ENCODE data around the gene SIRT2.

SIRT2 gene

DNA sequence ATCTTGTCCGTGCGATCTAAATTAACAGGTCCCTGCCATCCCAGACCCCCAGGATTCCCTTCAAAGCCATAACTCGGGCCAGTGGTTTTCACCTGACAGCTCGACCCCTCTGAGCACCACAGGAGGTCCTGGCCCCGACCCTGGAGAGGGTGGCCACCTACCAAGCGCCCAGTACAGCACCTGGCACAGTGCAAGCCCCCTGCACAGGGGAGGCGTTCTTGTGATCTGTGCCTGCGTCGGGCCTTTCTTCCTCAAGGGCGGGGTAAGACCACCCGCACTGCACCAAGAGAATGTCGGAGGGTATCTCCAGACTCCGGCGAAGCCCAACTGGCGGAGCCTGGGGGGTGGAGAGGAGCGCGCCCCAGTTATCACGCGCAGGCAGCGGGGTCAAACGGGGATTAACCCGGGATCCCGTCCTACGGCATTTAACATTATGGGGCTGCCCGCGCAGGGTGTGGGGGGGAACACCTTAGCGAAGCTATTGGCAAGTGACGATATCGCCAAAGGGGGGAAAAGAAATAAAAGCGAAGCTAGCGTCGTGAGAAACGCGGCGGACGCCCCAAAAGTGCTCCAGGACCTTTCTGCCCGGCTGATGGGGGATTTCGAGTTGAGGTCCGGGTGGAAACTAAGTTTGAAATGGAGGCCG lies 48.3 kb downstream of the SIRT2 start:
- H3K27ac Mint-ChIP-seq = peak overlapping the region; percentile 97
- peaks cover 30% of the 10 kb centered on the region for H3K36me3 Mint-ChIP-seq (ENCODE audit: low read depth)
- no peaks in the 10 kb centered on the region for H3K9me3 Mint-ChIP-seq
- peak overlapping the region; percentile 99 for H3K4me3 Mint-ChIP-seq
- peaks cover 58% of the 10 kb centered on the region for H3K4me1 Mint-ChIP-seq (ENCODE audit: low read depth)
- H3K27me3 Mint-ChIP-seq = no peaks in the 10 kb centered on the region

DNA sequence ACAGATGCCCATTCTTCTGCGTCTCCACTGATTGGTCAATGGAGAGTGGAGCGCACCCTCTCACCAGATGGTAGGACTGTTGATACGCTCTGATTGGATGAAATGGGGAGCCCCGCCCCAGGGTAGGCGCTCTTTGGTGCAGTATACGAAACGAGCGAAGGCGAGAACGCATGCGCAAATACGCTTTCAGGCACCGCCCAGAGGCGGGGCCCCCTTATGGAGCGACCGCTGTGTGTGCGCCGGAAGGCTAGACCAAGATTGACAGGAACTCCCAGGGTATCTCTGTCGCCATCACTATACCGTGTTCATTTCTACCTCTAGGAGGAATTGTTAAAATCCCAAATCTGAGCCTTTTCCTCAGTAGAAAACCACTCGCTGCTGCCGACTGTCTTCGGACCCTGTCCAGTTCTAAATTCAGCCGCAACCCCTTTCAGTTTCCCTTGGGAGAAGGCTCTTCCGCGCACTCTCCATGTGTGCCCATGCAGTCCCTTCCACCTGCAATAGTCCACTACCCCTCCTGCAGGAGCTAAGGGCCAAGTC lies 48.9 kb downstream of the SIRT2 start:
- H3K27me3 Mint-ChIP-seq = no peaks in the 10 kb centered on the region
- H3K36me3 Mint-ChIP-seq (ENCODE audit: low read depth) = peaks cover 35% of the 10 kb centered on the region
- peaks cover 63% of the 10 kb centered on the region for H3K4me1 Mint-ChIP-seq (ENCODE audit: low read depth)
- no peaks in the 10 kb centered on the region for H3K9me3 Mint-ChIP-seq
- H3K4me3 Mint-ChIP-seq = peak overlapping the region; percentile 99
- peak overlapping the region; percentile 97 for H3K27ac Mint-ChIP-seq

DNA sequence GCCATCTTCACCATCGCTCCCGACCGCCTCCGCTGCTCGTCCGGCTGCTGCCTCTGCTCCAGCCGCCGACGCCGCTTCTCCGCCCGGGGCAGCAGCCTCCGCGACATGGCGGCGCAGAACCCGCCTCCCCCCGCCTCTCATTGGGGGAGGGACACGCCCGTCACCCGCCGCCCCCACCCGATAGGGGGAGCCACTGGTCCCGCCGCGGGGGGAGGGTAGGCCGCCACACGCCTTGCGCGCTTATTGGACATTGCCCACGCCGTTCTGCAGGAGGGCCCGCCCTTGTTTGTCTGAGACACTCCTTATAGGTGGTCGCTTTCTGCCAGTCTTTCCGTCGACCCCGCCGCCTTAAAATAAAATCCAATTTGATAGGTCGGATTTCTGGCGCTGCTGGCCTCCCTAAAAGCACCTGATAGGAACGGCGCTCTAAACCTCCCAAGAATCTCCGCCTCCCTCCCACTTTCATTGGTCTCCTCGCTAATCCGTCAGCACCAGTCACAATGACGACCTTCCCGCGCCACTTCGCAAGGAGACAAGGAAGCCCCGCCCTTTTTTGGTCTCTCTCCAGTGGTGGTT lies 49.5 kb downstream of the SIRT2 start, which contains the start of gene HNRNPL:
Gene HNRNPL, minus strand, starts transcription at position 127 of the 576 bp plus-strand sequence. Its CDS starts 20 bp downstream, at position 107.
- Mint-ChIP-seq H3K4me1 (ENCODE audit: low read depth) (peaks cover 66% of the 10 kb centered on the region), H3K36me3 (ENCODE audit: low read depth) (peaks cover 41% of the 10 kb centered on the region), H3K27ac (peak within 1 kb of the TSS; percentile 97), H3K4me3 (peak within 1 kb of the TSS; percentile 99), H3K9me3 (no peaks in the 10 kb centered on the region), H3K27me3 (no peaks in the 10 kb centered on the region)

DNA sequence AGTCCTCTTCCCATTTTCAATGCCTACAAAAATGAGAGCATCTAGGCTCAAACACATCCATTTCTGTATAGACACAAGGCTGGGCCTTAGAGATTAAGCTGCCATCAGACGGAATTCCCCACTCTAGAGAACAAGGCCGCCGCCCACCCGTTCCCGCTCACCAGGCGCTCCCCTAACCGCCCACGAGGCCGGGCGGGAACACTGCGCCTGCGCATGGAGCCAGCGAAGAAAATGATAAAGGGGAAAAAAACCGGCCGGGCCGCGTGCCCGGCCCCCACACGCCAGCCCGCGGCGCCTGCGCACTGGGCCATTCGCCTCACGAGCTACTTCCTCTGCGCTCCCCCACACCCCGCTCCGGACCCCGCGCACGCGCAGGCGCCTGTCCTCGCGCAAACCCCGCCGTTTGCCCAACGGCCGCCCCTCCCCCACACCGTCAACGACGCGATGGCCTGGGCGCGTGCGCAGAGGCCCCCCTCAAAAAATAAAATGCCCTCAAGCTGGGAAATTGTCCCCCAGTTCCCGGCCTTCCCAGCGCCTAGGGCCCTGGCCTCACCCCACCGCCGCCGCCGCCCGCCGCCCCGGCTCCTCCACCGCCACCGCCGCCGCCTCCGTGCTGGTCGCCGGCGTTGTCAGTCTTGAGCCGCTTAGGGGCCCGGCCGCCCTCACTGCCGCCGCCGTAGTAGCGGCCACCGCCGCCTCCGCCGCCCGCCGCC lies 50.1 kb downstream of the SIRT2 start:
- peaks cover 47% of the 10 kb centered on the region for H3K36me3 Mint-ChIP-seq (ENCODE audit: low read depth)
- peaks cover 71% of the 10 kb centered on the region for H3K4me1 Mint-ChIP-seq (ENCODE audit: low read depth)

DNA sequence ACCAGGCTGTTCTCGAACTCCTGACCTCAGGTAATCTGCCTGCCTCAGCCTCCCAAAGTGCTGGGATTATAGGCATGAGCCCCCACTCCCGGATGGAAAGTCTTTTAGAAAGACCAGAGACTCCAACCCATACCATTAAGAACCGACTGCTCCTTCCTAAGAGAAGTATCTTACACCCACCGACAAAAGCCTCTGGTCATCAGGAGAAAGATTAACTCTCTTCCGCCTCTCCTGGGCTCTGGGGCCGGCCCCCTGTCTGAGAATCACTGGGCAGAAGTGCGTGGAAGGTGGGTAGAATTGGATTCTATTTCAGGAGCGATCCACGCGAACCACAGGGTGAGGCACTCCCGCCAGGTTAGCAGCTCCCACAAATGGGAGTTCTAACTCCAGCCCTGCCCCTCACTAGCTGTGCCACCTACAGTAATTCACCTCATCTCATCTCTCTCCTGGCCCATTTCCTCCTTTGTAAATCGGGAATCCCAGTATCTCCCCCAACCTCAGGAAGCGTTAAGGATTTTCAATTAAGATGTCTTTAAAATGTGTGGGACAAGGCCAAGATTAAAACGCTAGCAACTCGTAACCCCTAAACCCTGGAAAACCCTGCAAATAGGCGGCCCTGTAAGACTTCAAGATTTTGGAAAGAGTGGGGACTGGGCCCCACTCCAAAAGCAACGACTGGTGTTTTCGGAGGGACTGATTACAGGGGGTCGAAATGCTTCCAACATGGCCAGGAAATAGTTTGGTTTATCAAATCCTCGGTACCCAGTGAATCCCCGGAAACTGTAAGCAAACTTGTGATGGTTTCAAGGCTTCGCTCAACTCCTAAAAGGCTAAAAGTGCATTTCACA lies 50.9 kb downstream of the SIRT2 start:
- Mint-ChIP-seq H3K4me3 (peak overlapping the region; percentile 99), H3K27me3 (no peaks in the 10 kb centered on the region), H3K27ac (peak overlapping the region; percentile 97), H3K4me1 (ENCODE audit: low read depth) (peaks cover 75% of the 10 kb centered on the region), H3K36me3 (ENCODE audit: low read depth) (peaks cover 55% of the 10 kb centered on the region), H3K9me3 (no peaks in the 10 kb centered on the region)

More for the DNA sequence above, 50.1 kb downstream of the SIRT2 start:
- Mint-ChIP-seq H3K4me3 (peak overlapping the region; percentile 99), H3K27ac (peak overlapping the region; percentile 97), H3K27me3 (no peaks in the 10 kb centered on the region), H3K9me3 (no peaks in the 10 kb centered on the region)

DNA sequence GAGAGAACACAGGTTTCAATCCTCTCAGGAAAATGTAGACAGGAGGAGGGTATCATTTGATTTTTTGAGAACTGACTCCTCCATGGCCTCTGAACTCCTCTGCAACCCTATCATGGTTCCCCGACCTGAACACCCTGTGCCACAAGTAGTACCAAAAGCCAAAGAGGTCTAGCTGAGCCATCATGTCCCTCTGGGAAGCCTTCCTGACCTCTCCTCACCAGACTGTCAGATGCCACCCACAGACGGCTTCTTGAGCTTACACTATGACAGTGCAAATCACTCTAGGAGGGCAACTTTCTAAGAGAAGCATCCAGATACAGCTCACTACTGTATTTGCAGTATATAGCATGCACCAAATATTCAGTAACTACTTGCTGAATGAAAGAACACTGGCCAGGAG lies 53.3 kb downstream of the SIRT2 start:
- H3K27me3 Mint-ChIP-seq = no peaks in the 10 kb centered on the region
- peaks cover 85% of the 10 kb centered on the region for H3K4me1 Mint-ChIP-seq (ENCODE audit: low read depth)
- H3K9me3 Mint-ChIP-seq = no peaks in the 10 kb centered on the region
- peaks cover 79% of the 10 kb centered on the region for H3K36me3 Mint-ChIP-seq (ENCODE audit: low read depth)
- peak overlapping the region; percentile 89 for H3K27ac Mint-ChIP-seq
- peak overlapping the region; percentile 52 for H3K4me3 Mint-ChIP-seq

DNA sequence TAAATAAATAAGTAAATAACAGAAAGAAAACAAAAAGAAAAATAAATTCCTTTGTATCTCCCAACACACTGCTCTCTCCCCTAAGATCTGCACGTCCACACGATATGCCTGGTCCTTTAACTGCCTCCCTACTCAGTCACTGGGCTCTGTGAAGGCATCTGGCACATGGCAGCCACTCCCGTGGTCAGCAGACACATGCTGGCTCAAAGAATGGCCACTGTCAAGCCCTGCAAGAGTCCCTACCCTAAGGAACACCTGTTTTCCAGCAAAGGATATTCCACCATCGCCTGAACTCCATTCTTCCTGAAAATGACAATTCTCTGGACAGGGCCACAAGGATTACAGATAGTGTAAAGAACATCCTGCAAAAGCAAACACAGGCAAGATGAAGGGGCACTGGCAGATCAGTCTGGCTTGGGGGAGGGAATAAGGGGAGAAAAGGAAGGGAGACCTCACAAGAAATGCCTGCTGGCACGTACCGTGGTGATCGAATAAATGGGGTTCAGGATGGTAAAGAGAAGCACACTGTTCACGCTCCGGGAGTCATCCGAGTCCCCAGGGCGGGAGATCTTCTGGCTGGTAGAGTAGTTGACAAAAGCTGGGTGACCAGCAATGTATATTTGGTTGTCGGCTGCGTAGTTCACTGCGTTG lies 53.9 kb downstream of the SIRT2 start:
- H3K4me1 Mint-ChIP-seq (ENCODE audit: low read depth) = peaks cover 87% of the 10 kb centered on the region
- peak overlapping the region; percentile 52 for H3K4me3 Mint-ChIP-seq
- peaks cover 85% of the 10 kb centered on the region for H3K36me3 Mint-ChIP-seq (ENCODE audit: low read depth)
- no peaks in the 10 kb centered on the region for H3K9me3 Mint-ChIP-seq
- no peaks in the 10 kb centered on the region for H3K27me3 Mint-ChIP-seq
- H3K27ac Mint-ChIP-seq = peak overlapping the region; percentile 89

DNA sequence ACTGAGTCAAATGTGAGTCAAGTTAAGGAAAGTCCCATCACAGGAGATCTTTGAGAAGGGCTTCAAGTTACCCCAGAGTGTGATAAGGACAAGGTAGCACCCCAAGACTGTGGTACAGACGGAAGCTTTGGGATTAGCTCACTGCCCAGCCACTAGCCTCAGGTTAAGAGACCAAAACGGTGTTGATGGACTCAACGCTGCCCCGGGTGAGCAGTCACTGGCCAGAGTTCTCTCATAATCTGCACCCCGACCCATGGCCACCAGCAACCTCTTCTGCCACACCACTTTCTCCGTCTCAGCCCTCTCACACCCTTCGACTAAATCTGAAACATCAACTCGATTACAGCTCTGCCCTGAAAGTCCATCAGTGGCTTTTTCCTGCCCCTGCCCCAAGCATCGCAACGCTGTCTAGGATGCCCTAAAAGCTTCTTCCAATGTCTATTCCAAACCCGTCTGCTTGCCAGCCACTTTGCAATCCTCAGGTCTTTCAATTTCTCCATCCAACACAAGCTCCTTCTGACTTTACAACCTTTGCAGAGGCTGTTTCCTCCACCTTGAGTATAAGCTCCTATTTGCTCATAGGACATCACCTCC lies 55.2 kb downstream of the SIRT2 start:
- H3K9me3 Mint-ChIP-seq = no peaks in the 10 kb centered on the region
- H3K27me3 Mint-ChIP-seq = no peaks in the 10 kb centered on the region
- H3K4me1 Mint-ChIP-seq (ENCODE audit: low read depth) = peaks cover 99% of the 10 kb centered on the region
- peak overlapping the region; percentile 81 for H3K4me3 Mint-ChIP-seq
- peak overlapping the region; percentile 96 for H3K27ac Mint-ChIP-seq
- H3K36me3 Mint-ChIP-seq (ENCODE audit: low read depth) = peaks cover 94% of the 10 kb centered on the region

DNA sequence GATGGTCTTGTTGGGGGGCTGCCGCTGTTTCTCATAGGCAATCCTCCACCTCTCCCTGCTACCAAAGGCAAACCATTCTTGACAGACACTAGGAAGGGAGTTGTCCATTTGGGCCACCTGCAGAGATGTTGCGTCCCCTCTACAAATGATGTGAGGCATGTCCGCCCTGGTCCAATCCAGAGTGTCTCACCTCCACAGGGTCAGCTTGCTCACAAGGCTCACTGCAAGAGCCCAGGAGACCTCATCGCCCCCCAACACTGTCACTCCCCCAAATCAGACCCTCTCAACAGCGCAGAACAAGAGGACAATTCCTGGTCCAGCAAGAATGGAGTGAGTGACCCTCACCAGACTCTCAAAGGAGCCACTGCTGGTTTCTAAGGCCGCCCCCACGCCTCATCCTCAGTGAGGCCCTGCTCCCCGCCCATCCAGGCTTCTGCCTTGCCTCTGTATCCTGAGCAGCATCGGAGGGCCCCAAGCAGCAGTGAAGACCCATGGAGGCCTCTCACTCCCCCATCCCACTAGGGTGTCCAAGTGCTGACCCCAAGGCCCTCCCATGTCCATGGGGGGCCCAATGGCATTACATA lies 56.2 kb downstream of the SIRT2 start:
- H3K27ac Mint-ChIP-seq = peak overlapping the region; percentile 96
- H3K9me3 Mint-ChIP-seq = no peaks in the 10 kb centered on the region
- peaks cover 98% of the 10 kb centered on the region for H3K4me1 Mint-ChIP-seq (ENCODE audit: low read depth)
- peaks cover 94% of the 10 kb centered on the region for H3K36me3 Mint-ChIP-seq (ENCODE audit: low read depth)
- H3K4me3 Mint-ChIP-seq = peak overlapping the region; percentile 81
- no peaks in the 10 kb centered on the region for H3K27me3 Mint-ChIP-seq

DNA sequence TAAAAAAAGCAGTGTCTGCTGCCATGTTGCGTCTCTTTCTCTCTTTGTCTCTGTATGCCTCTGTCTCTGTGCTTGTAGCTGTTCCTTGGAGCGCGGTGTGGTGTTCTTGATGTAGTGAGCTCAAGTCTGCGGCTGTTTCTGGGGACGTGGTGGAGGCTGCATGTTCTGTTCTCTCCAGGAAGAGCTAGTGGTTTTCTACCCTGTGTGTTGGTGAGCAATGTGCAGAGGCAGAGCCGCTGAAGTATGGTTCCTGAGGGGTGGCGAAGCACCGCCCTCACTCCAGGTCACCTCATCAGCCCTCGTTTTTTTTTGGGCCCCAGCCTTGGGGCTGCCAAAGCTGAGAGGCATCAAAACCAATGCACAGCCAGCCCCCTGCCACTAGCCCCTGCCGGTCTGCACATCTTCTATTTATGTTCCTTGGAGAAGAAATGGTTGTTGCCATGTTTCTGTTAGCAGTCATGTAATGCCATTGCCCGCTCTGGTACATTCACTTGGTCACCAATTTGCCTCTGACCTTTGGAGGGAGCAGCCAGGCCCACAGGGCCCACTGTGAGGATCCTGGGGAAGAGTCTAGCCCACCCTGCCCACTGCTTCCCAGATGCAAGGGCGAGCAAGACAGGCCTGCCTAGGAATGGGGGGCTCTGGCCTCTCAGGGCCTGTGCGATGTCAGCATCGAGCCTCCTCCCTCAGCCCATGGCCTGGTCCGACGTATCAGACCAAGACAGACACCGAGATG lies 56.8 kb downstream of the SIRT2 start:
- H3K4me1 Mint-ChIP-seq (ENCODE audit: low read depth) = peaks cover 92% of the 10 kb centered on the region
- peak overlapping the region; percentile 81 for H3K4me3 Mint-ChIP-seq
- no peaks in the 10 kb centered on the region for H3K9me3 Mint-ChIP-seq
- peaks cover 94% of the 10 kb centered on the region for H3K36me3 Mint-ChIP-seq (ENCODE audit: low read depth)
- H3K27me3 Mint-ChIP-seq = no peaks in the 10 kb centered on the region
- peak overlapping the region; percentile 96 for H3K27ac Mint-ChIP-seq

DNA sequence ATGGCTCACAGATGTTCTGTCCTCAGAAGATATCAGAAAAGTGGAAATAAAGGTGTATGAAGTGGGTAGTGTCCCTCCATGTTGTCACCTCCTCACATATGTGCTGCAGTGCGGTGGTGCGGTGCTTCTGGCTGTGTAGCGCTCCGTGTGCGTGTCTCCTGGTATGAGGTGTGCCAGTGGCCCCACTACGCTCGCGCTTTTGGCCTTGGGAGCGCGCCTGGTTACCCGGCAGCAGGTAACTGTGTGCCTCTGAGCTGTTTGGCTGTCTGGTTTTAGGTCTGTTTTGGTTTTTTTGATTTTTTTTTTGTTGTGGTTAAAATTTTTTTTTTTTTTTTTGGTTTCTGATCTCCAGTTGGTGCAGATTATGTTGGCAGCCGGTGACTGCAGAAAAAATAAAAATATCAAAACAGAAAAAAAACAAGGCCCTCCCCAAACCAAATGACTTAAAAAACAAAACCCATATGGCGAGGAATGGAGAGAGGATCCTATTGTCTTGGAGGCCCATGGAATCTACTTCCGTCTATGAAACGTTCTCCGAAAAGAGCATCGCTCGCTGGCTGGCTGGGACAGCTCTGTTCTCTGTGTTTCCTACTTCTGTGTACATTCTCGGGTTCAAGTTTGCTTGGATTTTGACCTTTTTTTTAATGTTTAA lies 57.5 kb downstream of the SIRT2 start:
- no peaks in the 10 kb centered on the region for H3K27me3 Mint-ChIP-seq
- H3K4me3 Mint-ChIP-seq = peak overlapping the region; percentile 81
- H3K9me3 Mint-ChIP-seq = no peaks in the 10 kb centered on the region
- peaks cover 88% of the 10 kb centered on the region for H3K4me1 Mint-ChIP-seq (ENCODE audit: low read depth)
- H3K36me3 Mint-ChIP-seq (ENCODE audit: low read depth) = peaks cover 94% of the 10 kb centered on the region
- H3K27ac Mint-ChIP-seq = peak overlapping the region; percentile 96

DNA sequence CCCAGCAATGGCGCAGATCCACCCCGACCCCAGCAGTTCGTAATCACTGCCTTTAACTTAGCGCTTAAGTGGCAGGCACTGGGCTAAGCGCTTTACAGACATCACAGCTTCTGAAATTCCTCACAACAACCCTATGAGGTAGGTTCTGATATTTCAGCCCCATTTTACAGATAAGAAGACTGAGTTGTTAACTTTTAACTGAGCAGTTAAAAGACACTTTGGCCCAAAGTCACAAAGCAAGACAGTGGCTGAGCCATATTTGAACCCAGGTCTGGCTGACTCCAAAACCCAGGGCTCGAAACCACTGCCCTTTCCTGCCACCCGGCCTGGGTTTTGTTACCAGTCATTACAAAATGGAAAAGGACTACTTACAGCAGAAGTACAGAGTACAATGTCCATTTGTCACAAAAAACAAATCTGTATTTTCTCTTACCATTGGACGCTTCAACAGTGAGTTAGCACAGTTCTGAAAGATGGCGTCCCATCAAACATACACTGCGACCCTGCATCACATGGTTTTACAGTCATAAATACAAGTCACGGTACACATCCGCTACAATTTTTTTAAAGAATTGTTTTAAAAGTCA lies 58.1 kb downstream of the SIRT2 start:
- H3K36me3 Mint-ChIP-seq (ENCODE audit: low read depth) = peaks cover 96% of the 10 kb centered on the region
- peaks cover 82% of the 10 kb centered on the region for H3K4me1 Mint-ChIP-seq (ENCODE audit: low read depth)
- no peaks in the 10 kb centered on the region for H3K27me3 Mint-ChIP-seq
- peak overlapping the region; percentile 81 for H3K4me3 Mint-ChIP-seq
- peak overlapping the region; percentile 96 for H3K27ac Mint-ChIP-seq
- H3K9me3 Mint-ChIP-seq = no peaks in the 10 kb centered on the region
